Hematopoietic multipotent progenitor cell treated with erythropoietin and hydrocortisone succinate and interleukin-3 and kit ligand, for 4 days (in vitro differentiated cells): ENCODE measurements around the gene SALL1.

Source experiments
- DNase-seq: peaks from one replicate; pipeline ENCODE4 v3.0.0-alpha.2; 2015

Gene SALL1

DNA sequence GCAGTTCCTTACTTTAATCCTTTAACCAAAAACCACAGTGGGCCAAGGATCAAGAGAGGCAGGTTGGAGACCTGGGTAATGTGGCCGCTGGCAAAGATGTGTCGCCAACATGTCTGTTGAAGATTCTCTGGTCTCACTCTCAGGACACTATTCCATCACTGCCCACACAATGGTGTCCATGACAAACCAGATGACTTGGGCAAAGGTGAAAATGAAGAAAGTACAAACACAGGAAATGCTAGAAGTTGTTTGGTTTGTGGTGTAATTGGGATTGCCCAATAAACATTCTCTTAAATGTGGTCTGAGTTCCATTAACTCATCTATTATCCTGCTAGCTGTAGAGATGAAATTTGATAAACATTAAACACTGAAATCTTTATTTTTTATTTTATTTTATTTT is 43.3 kb downstream of the SALL1 start:
- DNase-seq, result no peak

DNA sequence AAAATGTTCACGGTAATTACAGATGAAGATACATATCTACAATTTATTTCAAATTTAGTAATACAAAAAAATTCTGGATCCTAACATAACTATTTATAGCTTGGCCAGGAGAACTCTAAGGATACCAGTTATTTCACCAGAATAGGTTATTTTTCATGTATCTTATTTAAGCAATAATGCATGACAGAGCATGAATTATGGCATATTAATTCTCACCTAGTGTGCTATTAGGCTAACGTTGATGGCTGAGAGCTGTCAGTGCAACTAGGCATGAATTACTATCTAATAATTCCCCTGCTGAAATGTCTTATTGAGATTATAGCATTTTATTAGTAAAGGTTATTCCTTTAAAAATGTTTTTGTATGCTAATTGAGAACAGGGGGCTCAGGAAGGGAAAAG is 44.5 kb downstream of the SALL1 start:
- DNase-seq, result no peak

DNA sequence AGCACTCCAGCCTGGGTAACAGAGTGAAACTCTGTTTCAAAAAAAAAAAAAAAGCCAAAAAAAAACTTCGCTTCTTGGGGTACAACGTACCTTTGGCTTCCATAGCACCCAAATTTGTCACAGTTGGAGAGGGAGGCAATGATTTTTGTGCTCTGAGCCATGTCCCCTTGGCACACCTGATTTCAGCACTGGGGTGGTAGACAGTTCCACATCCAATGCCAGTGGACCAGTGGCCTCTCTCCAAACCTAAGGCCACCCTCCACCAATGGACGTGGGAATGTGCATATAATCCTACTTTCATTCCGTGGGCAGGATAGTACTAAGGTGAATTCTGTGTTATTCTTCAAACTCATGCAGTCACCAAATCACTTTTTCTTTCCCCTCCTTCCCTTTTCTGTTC is 47.5 kb downstream of the SALL1 start:
- DNase-seq, result no peak

DNA sequence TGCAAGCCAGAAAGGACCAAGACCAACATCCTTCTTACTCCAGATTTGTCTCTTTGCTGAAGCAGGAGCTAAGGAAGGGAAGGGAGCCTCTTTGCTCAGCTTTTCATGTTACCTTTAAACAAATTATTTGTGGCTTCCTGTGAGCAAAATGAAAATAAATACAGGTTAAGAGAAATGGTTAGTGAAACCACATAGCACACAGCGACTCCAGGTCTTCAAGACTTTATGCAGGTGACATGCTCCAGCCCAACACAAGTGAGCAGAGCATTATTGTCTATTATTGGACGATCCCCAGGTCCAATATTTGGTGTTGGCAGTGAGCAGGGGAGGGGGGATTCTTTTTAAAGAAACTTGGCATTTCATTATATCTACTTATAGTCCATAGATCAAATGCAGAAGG is 53.3 kb downstream of the SALL1 start:
- no peak for DNase-seq

DNA sequence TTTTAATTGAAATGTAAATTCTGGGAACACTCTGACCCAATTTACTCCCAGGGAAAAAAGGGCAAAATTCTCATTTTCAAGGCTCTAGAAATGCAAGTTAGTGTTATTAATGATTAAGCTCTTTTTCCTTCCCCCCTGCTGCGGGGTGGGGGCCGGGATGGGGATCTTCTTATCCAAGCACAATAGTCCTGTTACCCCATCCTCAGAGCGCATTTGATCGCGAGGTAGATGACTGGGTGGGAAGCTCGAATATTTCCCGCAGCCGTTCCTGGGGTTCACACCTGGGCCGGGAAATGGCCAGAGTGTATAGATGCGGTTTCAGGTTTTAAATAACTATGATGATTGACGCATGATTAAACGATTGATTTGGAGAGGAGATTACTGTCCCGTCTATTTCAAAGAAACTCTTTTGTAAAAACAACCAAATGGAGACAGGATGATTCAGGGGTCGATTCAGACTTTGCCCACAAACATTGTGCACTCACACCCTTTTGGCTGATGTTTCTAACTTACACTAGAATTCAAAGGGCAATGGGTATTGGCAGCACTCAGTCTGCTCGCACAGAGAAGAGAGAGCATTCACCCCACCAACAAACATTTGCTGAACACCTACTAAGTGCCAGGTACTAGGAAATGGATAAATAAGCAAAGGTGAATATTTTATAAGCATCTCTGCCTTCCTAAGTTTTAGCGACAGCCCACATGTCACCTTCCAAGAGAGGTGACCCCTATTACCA is 55.0 kb downstream of the SALL1 start:
- no peak for DNase-seq

DNA sequence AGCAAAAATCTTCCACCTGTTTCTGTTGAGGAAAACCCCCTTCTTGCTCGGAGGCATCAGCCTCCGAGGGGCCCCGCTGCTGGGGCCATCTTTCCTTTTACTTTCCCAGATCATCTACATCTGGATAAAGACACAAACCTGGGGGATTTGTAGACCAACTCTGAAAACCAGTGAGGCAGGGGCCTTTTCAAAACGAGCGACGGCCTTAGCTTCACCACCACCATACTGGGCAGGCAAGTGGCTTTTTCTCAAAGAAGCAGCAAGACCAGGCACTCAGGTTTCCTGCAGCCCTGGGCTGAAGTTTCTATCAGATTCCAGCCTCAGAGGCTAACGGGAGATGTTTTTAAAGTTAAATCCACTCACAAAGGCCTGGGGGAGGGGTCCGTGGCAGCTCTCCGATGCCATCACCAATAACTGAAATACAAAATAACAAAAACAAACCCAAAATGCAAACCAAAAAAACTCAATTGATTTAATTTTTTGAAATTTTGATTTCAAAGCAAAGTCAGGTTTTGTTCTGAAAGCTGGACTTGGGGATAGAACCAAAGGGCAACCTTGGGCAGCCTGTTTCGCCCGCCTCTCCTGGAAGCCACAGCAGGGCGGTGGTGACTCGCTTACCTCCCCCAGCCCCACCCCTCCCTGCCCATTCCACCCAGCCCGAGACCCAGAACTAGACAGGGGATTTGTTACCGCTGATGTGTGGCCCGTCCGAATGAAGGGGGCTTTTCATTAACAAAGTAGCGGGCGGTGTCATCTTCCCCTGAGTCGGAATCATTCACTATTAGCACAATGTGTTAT is 55.8 kb downstream of the SALL1 start:
- DNase-seq, result no peak

DNA sequence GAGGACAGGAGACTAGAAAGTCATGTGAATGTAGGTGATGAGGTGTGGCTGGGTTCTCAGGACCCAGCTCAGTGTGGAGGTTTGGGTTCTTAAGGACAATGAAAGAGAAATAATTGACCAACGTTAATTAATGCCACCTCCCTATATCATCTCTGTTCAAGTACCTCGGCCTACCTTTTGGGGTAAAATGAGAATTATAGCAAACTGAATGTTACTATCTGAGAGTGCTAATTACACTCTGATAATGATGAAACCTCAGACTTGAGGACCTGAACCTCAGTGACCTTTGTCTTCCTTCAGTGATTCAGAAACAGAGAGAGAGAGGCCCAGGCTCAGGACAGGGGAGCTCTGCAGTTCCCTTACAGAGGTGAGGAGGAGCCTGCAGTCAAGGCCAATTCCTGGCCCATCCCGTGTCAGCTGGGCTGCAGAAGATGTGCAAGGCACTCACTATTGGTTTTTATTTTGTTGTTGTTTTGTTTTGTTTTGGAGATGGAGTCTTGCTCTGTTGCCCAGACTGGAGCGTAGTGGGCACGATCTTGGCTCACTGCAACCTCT is 57.3 kb downstream of the SALL1 start:
- no peak for DNase-seq
